SK-N-SH treated with all-trans-retinoic acid at 6 μM for 48 hours (cell line): Measurements from ENCODE around the gene CTIF.

ENCODE experiments used
- ATAC-seq: fragments of 200-7000 bp; cut with Tn5 transposase; 3 replicates; pipeline ENCODE4 v1.9.1; 2020; ENCODE audit warnings: mild to moderate bottlenecking, moderate library complexity
- ARNTL ChIP-seq: fragments of 450-650 bp; formaldehyde crosslinking; IDR thresholded peaks from 2 replicates; pipeline ENCODE4 v1.5.0; 2020; ENCODE audit warnings: low read depth, mild to moderate bottlenecking, moderate library complexity, borderline replicate concordance
- BACH2 ChIP-seq: fragments of 250-450 bp; sonication (Bioruptor Pico); IDR thresholded peaks from 2 replicates; pipeline ENCODE4 v1.9.0; 2021; ENCODE audit warnings: mild to moderate bottlenecking, borderline replicate concordance
- CSDC2 ChIP-seq: fragments of 250-450 bp; sonication (Bioruptor Pico); IDR thresholded peaks from 2 replicates; pipeline ENCODE4 v1.5.0; 2020; ENCODE audit warnings: mild to moderate bottlenecking, moderate library complexity
- ESRRG ChIP-seq: fragments of 250-450 bp; sonication (Bioruptor Pico); IDR thresholded peaks from 2 replicates; pipeline ENCODE4 v1.6.1; 2021; ENCODE audit warnings: mild to moderate bottlenecking
- GLIS3 ChIP-seq: fragments of 250-450 bp; sonication (Bioruptor Pico); IDR thresholded peaks from 2 replicates; pipeline ENCODE4 v1.5.0; 2020; ENCODE audit warnings: mild to moderate bottlenecking, moderate library complexity
- ISL1 ChIP-seq: fragments of 250-450 bp; sonication (Bioruptor Pico); IDR thresholded peaks from 2 replicates; pipeline ENCODE4 v2.1.2; 2022; ENCODE audit warnings: mild to moderate bottlenecking, moderate library complexity
- OSR1 ChIP-seq: fragments of 250-450 bp; sonication (Bioruptor Pico); IDR thresholded peaks from 2 replicates; pipeline ENCODE4 v1.8.0; 2022; ENCODE audit warnings: moderate library complexity, mild to moderate bottlenecking, inconsistent platforms
- PPARA ChIP-seq: fragments of 250-450 bp; sonication (Bioruptor Pico); IDR thresholded peaks from 2 replicates; pipeline ENCODE4 v1.5.0; 2020; ENCODE audit warnings: mild to moderate bottlenecking, borderline replicate concordance
- SNAI2 ChIP-seq: fragments of 250-450 bp; sonication (Bioruptor Pico); IDR thresholded peaks from 2 replicates; pipeline ENCODE4 v1.5.0; 2020; ENCODE audit warnings: mild to moderate bottlenecking, moderate library complexity
- TCF4 ChIP-seq: fragments of 250-450 bp; sonication (Bioruptor Pico); IDR thresholded peaks from 2 replicates; pipeline ENCODE4 v1.8.0; 2021; ENCODE audit warnings: mild to moderate bottlenecking, moderate library complexity, borderline replicate concordance
- TOX ChIP-seq: fragments of 250-450 bp; sonication (Bioruptor Pico); IDR thresholded peaks from 2 replicates; pipeline ENCODE4 v1.8.0; 2021; ENCODE audit warnings: mild to moderate bottlenecking, moderate library complexity, borderline replicate concordance
- ZC3H10 ChIP-seq: fragments of 250-450 bp; sonication (Bioruptor Pico); IDR thresholded peaks from 2 replicates; pipeline ENCODE4 v1.5.1; 2021; ENCODE audit warnings: mild to moderate bottlenecking, moderate library complexity
- ZFP3 ChIP-seq: fragments of 250-450 bp; sonication (Bioruptor Pico); IDR thresholded peaks from 2 replicates; pipeline ENCODE4 v1.5.0; 2020; ENCODE audit warnings: mild to moderate bottlenecking, moderate library complexity
- ZFP30 ChIP-seq: fragments of 450-650 bp; formaldehyde crosslinking; IDR thresholded peaks from 2 replicates; pipeline ENCODE4 v1.5.0; 2022; ENCODE audit warnings: mild to moderate bottlenecking, moderate library complexity
- ZNF565 ChIP-seq: fragments of 450-650 bp; formaldehyde crosslinking; conservative IDR thresholded peaks from 2 replicates; pipeline ENCODE4 v1.5.0; 2020; ENCODE audit warnings: low read depth, mild to moderate bottlenecking, moderate library complexity
- ZNF70 ChIP-seq: fragments of 450-650 bp; formaldehyde crosslinking; IDR thresholded peaks from 2 replicates; pipeline ENCODE4 v1.5.0; 2020; ENCODE audit warnings: mild to moderate bottlenecking, moderate library complexity
- TF ChIP-seq, protein P1 (sequence below): fragments of 250-450 bp; sonication (Bioruptor Pico); IDR thresholded peaks from 2 replicates; pipeline ENCODE4 v1.5.1; 2021; ENCODE audit warnings: mild to moderate bottlenecking, moderate library complexity
- TF ChIP-seq, protein P2 (sequence below): fragments of 250-450 bp; sonication (Bioruptor Pico); IDR thresholded peaks from 2 replicates; pipeline ENCODE4 v1.5.0; 2020; ENCODE audit warnings: mild to moderate bottlenecking, moderate library complexity
- TF ChIP-seq, protein P3 (sequence below): fragments of 250-450 bp; sonication (Bioruptor Pico); IDR thresholded peaks from 2 replicates; pipeline ENCODE4 v1.8.0; 2020; ENCODE audit warnings: mild to moderate bottlenecking, moderate library complexity, borderline replicate concordance

The CTIF gene

DNA sequence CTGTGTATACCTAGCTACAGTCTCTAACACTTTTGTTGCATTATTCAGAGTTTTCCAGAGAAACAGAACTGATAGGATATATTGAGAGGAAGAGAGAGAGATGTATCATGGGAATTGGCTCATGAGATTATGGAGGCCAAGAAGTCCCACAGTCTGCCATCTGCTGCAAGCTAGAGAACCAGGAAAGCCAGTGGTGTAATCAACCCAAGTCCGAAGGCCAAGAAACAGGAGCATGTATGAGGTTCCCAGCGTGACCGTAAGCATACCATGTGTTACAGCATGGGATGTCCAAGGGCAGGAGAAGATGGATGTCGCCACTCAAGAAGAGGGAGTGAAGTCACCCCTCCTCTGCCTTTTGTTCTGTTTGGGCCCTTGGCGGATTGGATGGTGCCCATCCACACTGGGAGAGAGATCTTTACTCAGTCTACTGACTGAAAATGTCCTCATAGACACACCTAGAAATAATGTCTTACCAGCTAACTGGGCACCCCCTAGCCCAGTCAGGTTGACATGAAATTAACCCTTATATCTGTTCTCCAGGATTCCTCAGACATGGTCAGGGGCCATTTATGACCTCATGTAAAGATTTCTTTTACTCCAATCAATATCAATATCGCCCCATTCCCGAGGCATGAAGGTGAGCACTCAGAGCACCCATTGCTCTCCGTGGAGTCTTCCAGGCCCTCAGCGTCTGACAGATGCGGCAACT lies 179.6 kb downstream of the CTIF start (continued):
- TF ChIP-seq, protein P1, sequence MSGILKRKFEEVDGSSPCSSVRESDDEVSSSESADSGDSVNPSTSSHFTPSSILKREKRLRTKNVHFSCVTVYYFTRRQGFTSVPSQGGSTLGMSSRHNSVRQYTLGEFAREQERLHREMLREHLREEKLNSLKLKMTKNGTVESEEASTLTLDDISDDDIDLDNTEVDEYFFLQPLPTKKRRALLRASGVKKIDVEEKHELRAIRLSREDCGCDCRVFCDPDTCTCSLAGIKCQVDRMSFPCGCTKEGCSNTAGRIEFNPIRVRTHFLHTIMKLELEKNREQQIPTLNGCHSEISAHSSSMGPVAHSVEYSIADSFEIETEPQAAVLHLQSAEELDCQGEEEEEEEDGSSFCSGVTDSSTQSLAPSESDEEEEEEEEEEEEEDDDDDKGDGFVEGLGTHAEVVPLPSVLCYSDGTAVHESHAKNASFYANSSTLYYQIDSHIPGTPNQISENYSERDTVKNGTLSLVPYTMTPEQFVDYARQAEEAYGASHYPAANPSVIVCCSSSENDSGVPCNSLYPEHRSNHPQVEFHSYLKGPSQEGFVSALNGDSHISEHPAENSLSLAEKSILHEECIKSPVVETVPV (CRISPR knock-in tag) = no peak
- TF ChIP-seq, all 23 proteins: peak for 0

DNA sequence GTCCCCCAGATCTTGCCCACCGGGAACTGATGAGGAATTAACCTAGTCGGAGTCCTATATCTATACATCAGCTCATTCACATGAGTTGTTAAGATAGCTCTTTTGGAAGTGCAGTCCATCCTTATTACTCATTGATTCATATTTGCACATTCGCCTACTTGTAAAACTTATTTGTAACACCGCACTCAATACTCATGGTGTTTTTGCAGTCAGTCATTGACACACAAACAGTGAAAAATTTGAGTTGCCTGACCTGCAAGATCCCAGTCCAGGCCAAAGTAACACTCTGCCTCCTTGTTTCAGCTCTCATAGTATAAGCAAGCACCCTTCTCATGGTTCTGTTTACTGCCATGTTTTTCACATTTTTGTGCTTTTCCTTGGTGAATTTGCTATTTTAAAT lies 180.6 kb downstream of the CTIF start:
- no peak; the same call in 2 of the 3 replicates for ATAC-seq
- TF ChIP-seq BACH2 (no peak), ARNTL (CRISPR knock-in tag) (no peak), TCF4 (CRISPR knock-in tag) (no peak), ZFP3 (CRISPR knock-in tag) (no peak), SNAI2 (CRISPR knock-in tag) (no peak), ZNF565 (CRISPR knock-in tag) (no peak), ISL1 (CRISPR knock-in tag) (no peak), CSDC2 (CRISPR knock-in tag) (no peak), ZC3H10 (CRISPR knock-in tag) (no peak)
- TF ChIP-seq, protein P2, sequence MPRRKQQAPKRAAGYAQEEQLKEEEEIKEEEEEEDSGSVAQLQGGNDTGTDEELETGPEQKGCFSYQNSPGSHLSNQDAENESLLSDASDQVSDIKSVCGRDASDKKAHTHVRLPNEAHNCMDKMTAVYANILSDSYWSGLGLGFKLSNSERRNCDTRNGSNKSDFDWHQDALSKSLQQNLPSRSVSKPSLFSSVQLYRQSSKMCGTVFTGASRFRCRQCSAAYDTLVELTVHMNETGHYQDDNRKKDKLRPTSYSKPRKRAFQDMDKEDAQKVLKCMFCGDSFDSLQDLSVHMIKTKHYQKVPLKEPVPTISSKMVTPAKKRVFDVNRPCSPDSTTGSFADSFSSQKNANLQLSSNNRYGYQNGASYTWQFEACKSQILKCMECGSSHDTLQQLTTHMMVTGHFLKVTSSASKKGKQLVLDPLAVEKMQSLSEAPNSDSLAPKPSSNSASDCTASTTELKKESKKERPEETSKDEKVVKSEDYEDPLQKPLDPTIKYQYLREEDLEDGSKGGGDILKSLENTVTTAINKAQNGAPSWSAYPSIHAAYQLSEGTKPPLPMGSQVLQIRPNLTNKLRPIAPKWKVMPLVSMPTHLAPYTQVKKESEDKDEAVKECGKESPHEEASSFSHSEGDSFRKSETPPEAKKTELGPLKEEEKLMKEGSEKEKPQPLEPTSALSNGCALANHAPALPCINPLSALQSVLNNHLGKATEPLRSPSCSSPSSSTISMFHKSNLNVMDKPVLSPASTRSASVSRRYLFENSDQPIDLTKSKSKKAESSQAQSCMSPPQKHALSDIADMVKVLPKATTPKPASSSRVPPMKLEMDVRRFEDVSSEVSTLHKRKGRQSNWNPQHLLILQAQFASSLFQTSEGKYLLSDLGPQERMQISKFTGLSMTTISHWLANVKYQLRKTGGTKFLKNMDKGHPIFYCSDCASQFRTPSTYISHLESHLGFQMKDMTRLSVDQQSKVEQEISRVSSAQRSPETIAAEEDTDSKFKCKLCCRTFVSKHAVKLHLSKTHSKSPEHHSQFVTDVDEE (CRISPR knock-in tag) = no peak
- TF ChIP-seq, protein P3, sequence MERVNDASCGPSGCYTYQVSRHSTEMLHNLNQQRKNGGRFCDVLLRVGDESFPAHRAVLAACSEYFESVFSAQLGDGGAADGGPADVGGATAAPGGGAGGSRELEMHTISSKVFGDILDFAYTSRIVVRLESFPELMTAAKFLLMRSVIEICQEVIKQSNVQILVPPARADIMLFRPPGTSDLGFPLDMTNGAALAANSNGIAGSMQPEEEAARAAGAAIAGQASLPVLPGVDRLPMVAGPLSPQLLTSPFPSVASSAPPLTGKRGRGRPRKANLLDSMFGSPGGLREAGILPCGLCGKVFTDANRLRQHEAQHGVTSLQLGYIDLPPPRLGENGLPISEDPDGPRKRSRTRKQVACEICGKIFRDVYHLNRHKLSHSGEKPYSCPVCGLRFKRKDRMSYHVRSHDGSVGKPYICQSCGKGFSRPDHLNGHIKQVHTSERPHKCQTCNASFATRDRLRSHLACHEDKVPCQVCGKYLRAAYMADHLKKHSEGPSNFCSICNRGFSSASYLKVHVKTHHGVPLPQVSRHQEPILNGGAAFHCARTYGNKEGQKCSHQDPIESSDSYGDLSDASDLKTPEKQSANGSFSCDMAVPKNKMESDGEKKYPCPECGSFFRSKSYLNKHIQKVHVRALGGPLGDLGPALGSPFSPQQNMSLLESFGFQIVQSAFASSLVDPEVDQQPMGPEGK (CRISPR knock-in tag) = no peak

DNA sequence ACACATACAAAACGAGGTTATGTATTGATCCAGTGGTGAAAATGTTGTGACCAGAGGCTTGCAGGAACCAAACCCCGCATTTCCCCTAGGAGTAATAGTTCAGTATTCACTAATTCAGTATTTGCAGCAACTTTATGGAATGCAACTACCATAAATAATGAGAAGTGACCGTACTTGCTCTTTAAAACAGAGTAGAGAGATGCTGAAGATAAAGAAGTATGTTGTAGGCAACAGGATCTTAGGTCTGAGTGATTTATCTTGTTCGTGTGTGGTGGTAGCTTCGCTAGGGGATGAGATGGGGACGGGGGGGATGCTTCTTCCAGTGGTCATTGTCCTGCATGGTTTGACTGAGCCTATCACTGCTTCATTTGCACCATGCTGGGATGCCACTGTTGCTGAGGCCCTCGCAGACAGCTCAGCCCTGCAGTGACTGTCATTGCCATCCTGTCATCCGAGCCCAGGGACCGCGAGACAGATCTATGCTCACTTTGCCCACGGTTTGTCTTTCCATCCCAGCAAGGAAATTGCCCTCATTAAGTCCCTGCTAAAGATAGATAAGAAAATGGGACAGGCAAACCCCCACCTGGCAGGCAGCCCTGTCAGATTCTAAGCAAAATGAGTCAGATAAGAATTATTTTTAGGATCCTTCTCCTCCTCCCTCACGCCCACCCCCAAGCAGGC lies 181.3 kb downstream of the CTIF start:
- TF ChIP-seq ISL1 (CRISPR knock-in tag) = no peak
- no peak for TF ChIP-seq BACH2
- no peak for TF ChIP-seq CSDC2 (CRISPR knock-in tag)
- no peak for TF ChIP-seq ARNTL (CRISPR knock-in tag)
- no peak for TF ChIP-seq GLIS3 (CRISPR knock-in tag)
- TF ChIP-seq ESRRG = no peak
- no peak for TF ChIP-seq ZNF565 (CRISPR knock-in tag)
- TF ChIP-seq TOX (CRISPR knock-in tag) = no peak
- TF ChIP-seq, protein P2 (CRISPR knock-in tag) = no peak
- no peak for TF ChIP-seq TCF4 (CRISPR knock-in tag)
- no peak for TF ChIP-seq ZC3H10 (CRISPR knock-in tag)
- TF ChIP-seq SNAI2 (CRISPR knock-in tag) = no peak
- TF ChIP-seq ZFP30 (CRISPR knock-in tag) = no peak
- no peak for TF ChIP-seq ZFP3 (CRISPR knock-in tag)
- TF ChIP-seq PPARA (CRISPR knock-in tag) = no peak
- no peak for TF ChIP-seq ZNF70 (CRISPR knock-in tag)
- TF ChIP-seq OSR1 (CRISPR knock-in tag) = no peak
- TF ChIP-seq, protein P3 (CRISPR knock-in tag) = no peak
- peak; percentile 68 for ATAC-seq
